ENCODE results near the gene ZNF777.

GRCh38 chr7:149457766-149458165, 3.1 kb downstream of the ZNF777 start:
- no peak for TF ChIP-seq ZNF513 (tag by site-specific recombination; IDR thresholded peaks at IDR 0.05)
- TF ChIP-seq CTCF (tag by site-specific recombination; IDR thresholded peaks at IDR 0.05): no peak
- no peak for TF ChIP-seq REST (tag by site-specific recombination; IDR thresholded peaks at IDR 0.05)
- TF ChIP-seq ZNF768 (tag by site-specific recombination; IDR thresholded peaks at IDR 0.05): no peak
- no peak for TF ChIP-seq ZNF529 (tag by site-specific recombination; IDR thresholded peaks at IDR 0.05; ENCODE audit: insufficient replicate concordance)
- no peak for TF ChIP-seq ZNF280C (tag by site-specific recombination; IDR thresholded peaks at IDR 0.05)
- no peak for TF ChIP-seq ZEB2 (tag by site-specific recombination; IDR thresholded peaks at IDR 0.05)
